GM19455 (cell line): Measurements from ENCODE around the gene AP3S2.
"Not testable (repeated sequence)": the region's sequence is repeated elsewhere in the genome, so short reads cannot be mapped to it uniquely, and the experiment has no call there.

Experiments
- ATAC-seq: cut with Tn5 transposase; IDR thresholded peaks from one replicate; pipeline ENCODE4 v1.9.1; 2021; ENCODE audit not compliant: unreplicated experiment

Gene AP3S2

DNA sequence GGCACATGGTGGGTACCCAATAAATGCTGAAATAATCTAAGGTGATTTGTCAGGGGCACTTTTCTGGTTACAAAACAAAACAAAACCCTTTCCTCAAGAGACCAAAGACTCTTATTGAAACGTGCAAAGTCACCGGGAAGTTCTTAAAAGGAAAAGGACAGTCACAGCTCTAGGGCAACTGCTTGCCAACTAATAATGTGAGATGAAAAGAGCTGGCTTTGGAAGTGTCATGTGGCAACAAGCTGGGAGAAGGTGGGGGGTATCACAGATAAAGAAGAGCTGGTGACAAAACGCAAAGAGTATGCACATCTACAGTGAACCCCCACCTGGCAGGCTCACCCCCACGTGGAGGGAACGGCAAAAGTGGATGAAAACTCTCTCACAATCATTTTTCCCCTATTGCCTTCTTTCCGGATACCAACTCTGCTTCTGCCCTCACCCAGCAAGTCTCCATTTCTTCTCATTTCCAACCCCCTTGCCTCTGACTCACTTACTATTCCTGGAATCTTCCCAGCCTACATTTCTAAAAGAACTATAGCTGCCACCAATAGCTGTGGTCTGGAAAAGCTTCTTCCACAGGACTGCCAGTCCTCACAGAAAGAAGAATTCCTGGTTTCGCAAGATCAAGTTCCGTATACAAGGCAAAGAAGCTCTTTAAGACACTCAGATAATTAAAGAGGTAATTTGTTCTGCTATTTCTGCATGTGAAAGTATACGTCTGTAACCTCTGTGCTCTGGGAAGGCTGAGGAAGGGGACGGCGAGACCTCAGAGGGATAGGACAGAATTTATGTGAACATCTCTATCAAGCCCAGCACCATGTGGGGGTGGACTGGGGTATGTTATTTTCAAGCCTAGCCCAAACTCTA, 57.3 kb downstream of the AP3S2 start:
- ATAC-seq: no peak

DNA sequence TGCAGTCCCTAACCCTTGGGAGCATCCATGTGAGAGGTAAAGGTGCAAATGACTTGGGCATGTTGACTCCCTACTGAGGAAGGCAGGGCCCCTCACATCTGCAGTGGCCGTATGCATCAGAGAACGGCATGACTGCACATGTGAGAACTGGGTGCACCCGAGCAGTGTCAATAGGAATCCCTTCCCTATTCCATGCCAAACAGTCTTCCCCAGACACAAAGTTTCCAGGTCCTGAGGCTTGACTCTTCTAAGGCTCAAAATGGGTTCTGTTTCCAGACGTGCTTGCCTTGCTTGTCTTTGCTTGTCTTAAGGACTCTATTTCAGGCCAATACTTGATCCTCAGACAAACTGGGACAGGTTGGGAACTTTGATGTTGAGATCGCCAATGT, 58.6 kb downstream of the AP3S2 start:
- no peak for ATAC-seq

DNA sequence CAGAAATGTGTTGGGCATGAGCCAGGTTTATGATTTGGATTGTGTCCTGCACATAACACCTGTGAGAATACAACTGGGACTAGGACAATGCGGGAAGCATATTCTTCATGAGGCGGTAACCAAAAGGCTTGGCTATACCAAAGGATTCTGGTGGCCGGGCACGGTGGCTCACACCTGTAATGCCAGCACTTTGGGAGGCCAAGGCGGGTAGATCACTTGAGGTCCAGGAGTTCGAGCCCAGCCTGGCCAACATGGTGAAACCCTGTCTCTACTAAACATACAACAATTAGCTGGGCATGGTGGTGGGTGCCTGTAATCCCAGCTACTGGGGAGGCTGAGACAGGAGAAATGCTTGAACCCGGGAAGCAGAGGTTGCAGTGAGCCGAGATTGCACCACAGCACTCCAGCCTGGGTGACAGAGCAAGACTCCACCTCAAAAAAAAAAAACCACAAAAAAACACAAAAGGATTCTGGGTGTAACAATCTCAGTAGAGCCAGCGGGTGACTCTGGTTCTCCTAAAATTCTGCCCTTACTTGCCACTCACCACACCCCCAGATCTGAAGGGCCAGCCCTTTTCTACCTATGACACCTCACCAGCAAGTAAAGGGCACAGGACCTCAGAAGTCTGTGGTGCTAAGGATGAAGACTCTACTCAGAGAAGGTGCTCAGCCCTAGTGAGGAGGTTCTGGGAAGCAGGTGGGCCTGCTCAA, 59.2 kb downstream of the AP3S2 start:
- ATAC-seq: not testable (repeated sequence)

DNA sequence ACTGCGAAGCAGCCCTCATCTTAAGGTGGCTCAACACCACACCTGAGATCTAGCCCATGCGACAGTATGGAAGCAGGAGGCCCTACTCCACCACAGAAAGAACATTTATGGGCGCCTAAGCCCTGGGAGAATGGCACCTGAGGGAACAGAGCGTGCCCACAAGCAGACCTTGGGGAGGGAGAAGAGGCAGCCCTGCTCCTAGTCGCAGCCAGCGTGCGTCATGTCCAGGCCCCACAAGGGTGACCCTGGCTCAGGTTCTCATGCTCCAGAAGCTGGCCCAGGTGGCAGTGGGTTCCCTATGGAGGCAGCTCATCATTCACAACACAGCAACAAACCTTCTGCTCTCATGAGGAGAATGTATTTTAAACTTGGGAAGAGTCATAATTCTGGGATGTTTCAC, 59.8 kb downstream of the AP3S2 start:
- no peak for ATAC-seq

DNA sequence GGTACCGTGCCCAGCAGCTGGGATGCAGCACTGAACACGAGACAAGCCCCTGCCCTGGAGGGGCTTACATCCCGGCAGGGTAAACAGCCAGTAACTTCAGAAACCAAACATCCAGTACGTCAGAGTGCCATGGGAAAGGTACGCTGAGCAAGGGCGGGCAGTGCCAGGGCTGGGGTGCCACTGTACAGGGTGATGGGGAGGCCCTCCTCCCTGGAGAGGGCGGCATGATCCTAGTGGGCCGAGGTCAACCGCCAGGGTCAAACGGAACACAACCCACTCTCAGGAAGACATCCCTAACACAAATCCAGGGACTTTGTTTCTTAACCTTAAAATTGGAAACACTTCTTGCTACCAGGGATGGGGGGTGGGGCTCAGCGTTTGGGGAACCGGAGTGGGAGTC, 63.2 kb downstream of the AP3S2 start:
- no peak for ATAC-seq

DNA sequence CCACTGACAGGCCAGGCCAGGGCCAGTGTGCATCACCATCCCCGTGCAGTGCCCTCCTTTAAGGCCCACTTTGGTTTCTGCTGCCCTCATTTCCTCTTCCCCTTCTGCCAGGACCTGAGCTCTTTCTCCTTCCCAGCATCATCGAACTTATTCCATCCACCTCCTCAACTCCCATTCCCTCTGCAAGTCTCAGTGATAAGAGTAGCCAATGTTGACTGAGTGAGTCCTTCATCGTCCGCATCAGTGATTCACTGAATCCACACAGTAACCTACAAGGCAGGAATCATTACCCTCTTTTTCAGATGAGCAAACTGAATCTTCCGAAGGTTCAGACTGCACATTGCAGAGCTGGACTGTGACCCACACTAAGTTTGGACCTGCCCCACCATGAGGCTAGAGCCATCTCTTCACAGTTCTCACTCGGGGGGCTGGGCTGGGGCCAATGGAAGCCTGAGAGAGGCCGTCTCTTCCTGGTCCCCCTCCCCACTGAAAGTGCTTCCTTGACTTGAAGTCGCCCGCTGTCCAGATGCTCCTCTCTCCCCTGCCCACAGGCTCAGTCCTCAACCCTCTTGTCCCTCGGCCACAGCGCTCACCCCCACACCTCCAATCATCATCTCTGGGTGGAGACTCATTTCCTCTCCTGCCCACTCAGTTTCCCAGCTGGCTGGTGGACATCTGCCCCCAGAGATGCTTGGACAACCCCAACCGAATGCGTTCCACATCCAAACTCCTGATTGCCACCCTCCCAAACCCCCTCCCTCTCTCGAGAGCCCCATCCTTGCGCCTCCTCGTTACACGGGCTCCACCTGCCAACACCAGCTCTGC, 64.0 kb downstream of the AP3S2 start:
- no peak for ATAC-seq

DNA sequence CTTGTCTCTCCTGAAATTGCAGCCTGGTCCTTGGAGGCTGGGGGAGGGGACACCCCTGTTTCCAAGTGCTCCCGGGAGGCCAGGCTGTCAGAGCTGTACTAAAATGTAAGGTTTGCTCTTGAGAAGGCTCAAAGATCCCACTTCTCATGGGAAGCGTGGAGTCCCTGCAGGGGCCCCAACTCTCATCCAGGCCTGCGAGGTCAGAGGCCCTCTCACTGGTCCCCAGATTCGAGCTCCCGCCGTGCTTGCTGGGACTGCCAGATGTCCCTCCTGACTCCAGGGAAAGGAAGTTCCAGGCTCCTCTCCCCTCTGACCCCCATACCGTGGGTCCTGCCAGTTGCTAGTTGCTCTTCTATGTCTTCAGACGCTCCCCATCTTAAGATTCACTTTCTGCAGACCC, 64.6 kb downstream of the AP3S2 start:
- no peak for ATAC-seq

DNA sequence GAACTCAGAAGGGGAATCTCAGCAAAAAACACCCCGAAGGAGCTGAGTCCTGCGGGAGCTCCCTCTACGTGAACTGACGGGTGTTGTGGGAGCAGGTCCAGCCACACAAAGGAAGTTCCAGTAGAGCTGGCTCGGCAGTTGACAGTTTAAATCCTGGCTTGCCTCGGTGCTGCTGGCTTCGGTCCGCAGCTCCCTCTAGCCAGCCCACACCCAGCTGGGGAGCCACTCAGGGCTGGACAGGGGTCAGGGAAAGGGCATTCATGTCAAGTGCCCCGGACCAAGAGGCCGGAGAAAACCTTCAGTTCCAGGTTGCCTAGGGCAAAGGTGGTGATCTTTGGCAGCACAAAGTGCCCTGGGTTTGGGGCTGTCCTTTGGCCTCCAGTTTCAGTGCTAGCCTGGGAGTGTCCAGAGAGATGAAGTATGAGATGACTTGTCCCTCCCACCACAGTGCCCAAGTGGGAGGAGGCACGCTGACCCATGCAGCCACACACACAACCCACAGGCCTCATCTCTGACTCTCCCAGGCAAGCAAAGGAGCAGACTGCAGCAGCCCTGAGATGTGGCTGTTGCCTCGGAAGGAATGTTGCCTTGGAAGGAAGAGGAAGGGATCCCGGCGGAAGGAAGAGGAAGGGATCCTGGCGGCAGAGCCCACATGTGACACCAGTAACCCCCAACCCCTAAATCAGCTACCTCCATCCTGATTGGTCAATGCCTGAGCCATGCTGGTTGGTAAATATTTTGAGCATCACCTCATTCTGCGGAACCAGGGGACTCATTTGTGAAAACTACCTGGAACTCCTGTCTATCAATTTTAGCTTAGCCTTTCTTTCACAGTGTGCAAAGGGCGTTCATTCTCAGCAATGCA, 65.3 kb downstream of the AP3S2 start:
- no peak for ATAC-seq

DNA sequence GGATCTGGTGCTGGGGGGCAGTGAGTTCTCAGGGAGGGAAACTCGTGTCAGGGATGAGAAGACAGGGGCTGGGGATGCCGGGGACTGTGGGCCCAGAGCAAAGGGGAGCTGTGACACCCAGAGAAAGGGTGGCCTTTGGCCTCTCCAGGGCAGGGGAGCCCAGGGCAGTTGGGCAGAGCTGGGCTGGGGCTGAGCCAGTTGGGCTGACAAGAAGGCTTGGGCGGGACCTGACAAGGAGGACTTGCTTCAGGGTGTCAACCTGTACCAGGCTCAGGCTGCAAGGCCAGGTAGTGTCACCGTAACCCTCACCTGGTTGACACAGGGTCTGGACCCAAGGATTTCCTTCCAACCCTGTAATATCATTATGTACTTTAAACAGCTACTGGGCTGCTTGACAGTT, 66.0 kb downstream of the AP3S2 start:
- no peak for ATAC-seq

DNA sequence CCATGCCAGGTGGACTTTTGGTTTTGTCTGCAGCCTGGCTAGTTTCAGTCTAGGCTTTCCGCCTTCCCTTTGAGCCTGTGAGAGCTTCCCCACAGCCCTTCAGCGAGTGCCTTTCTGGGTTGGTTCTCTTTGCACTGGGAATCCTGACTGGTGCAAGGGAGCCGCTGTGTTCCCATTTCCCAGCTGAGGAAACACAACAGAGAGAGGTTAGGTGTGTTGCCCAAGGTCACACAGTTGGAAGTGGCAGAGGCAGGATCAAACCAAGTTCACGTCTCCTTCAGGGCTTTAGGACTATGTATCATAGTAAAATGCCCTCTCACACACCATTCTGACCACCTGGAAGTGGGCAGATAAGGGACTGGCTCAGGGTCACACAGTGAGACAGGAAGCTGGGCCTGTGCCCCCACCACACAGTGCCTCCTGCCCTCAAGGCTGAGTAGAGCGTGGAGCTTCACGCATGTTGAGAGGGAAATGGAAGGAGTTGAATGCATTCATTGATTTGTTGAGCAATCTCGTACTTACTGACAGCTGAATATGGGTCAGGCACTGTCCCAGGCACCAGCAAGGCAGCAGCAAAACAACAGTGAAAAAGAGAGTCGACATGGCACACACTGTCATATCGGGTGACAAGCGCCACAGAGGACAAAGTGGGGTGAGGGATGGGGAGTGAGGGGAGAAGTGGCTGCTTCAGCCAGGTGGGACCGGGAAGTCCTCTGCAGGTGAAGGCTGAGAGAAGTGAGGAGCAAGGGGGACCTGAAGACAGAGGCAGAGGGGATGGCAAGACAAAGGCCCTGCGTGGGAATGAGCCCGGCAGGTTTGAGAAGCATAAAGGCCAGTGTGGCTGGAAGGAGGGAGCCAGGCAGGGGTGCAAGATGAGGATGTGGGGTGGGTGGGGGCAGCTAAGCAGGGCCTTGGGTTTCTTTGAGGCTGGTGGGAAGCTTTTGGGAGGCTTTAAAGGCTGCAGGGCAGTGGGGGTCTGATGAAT, 66.8 kb downstream of the AP3S2 start:
- no peak for ATAC-seq

DNA sequence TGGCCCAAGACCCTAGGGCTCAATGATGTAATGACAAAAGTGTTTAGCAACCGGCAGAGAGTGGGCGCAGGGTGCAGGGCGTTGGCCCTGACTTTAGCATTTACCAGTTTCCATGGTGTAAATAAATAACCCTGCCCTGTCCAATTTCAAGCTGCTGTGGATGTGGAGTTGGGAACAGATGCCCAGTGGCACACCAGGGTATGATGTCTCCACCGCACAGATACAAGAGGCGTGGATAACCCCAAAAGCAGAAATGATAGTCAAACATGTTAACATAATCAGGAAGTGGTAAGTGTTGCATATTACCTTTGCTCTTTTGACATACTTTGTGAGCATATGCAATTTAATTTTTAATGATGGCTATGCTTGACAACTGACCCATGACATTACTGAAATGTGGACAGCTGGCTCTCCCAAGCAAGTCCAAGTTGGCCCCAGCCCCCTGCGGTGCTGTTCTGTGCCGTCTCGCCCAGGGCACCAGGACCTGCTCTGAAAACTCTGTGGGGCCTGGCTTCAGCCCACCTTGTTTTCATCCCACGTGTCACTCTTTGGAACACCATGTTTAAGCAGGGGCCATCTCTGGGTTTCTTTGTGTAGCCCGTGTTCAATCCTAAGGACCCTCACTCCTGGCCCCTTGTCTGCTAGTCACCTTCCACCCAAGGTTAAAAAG, 68.4 kb downstream of the AP3S2 start:
- ATAC-seq: no peak

DNA sequence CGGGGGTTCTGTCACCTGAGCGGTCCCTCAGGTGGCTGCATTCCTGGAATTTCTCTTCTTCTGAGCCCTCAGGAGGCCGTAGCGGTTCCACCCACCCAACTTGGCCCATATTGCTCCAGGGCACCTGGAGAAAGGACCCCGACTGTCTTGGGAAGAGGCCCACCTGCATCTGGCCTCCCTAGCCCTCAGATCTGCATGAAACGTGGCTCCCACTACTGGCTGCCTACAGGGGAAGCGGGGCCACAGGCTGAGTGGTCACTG, 69.3 kb downstream of the AP3S2 start:
- no peak for ATAC-seq

DNA sequence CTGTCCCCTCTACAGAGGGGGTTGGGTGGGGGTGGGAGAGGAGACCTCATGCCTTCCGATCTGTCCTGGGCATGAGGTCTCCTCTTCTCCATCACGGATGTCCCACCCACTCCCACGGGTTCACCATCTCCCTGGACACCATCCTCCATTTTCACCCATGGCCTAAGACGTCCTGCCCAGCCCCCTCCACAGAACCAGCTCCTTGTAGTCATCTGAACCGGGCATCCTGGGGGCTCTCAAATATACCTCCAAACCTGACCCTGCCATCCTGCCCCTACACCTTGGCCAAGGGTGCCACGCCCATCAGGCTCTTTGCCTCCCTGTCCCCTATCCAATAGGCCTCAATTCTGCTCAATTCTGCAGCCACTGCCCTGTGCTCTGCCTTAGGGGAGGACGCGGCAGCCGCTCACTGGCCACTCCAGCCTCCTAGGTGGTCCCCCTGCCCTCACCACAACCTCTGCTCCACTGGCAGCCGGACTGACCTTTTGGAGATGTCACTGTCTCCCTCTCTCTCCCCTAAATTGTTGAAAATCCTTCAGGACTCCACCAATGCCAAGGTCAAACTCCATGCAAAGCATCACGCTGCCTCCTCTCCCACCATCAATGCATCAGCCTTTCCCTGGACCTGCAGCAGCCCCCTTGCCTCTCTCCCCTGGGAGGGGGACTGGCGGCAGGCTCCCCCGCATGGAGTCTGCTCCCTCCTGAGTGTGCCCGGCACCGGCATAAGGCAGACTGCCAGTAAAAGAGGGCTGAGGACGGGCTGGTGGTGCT, 69.8 kb downstream of the AP3S2 start:
- no peak for ATAC-seq

DNA sequence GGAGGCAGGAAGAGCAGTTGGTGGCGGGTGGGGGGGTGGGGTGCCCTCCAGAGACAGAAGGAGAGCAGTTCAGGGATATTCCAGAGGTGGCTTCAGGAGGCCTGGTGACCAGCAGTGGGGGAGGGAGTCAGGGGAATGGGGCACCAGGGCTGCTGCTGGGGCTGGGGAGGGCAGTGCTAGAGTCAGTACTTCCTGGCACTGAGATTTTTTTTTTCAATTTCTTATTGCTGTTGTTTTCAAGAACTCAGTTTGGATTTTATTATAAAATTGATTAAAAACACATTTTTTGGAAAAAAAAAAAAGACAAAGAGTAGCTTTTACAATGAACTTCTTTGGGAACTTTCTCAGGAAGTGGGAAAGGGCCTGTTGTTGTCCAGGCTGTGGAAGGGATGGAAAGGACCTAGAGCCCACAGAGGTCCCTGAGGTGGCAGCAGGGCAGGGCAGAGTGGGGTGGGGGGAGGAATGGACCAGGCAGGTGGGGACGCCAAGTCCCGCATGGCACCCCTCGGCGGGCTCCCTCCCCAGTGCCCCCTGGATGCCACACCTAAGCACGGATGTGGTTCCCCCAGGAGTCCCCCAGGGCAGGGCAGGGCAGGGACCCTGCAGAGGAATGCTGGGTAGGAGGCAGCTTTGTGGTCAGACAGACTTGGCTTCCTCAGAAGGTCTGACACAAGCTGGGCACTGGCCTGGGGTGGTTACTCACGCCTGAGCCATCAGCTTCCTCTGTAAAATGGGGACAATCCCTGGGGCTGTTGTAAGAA, 70.7 kb downstream of the AP3S2 start:
- no peak for ATAC-seq

DNA sequence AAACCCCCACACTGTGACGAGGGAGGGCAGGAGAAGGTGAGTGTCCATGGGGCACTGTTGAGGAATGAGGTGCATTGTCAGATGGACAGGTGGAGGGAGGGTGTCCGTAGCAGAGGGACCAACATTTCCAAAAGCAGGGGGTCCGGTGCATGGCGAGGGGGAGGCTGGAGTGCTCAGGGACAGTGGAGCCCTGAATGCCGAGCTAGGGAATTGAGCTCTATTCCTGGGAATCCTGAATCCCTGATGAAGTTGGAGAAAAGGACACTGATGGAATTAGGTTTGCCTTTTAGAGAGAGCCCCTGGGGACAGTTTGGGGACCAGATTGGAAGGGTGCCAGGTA, 71.2 kb downstream of the AP3S2 start:
- no peak for ATAC-seq

DNA sequence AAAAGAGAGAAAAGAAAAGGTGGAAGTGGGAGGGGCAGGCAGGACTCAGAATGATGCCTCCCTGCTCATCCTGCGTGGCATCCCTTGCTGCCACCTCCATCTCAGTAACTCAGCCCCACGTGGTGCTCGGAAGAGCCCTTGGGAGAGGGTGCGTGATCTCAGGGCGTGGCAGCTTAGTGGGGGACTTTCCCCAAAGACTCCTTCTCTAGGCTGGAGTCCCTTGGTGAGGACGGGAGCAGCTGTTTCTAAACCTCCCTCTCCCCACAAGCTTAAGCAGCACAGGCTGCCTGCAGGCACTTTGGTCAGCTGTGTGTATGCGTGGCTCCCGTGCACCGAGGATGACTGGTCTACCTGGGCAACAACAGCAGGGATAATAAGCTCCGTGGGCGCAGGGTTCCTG, 71.8 kb downstream of the AP3S2 start:
- no peak for ATAC-seq

DNA sequence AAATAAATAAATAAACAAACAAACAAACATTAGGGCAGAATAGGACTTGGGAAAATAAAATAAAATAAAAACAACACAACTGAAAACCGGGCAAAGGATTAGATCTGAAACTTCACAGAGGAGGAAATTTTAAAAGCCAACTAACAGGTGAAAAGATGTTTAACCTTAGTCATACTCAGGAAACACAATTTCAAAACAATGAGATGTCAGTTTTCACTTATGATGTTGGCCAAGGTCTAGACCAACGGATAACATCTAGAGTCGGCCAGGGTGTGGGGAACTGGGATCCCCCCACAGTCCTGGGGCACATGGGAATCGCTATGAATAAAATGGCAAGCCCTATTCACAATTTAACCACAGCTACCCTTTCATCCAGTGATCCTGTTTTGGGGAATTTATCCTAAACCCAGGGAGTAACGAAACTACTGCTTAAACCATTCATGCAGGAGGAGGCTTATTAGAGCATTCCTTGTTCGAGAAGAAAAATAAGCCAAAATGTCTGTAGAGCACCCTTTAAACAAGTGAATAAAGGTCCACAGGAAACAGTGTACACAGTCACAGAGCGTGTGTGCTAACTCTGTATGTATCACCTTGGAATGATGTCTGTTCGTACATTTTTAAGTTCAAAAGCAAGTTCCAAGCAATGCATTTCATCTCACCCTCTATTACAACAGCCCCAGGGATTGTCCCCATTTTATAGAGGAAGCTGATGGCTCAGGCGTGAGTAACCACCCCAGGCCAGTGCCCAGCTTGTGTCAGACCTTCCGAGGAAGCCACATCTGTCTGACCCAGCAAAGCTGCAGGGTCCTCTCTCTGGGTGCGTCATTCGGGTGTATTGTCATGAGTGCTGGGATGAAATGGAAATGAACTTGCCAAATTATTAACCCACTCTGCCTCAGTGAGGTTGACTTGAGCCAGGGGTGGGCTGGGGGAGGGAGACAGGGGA, 72.9 kb downstream of the AP3S2 start:
- no peak for ATAC-seq
